ENCODE results near the gene ZP3.
"Not testable (repeated sequence)": the region's sequence is repeated elsewhere in the genome, so short reads cannot be mapped to it uniquely, and the experiment has no call there.

Gene ZP3

GRCh38 chr7:76383089-76383944 is 41.4 kb upstream of the ZP3 start:
- CTCF ChIA-PET, result interaction anchor here (0.6 kb wide), 1 partner anchor 53 kb away, joined by 4 read pairs; no protein-coding TSS in a partner anchor
- POLR2A ChIA-PET, result no interaction called here
- peak; percentile 36; the same call in 1 of the 2 replicates for TF ChIP-seq L3MBTL2 (conservative IDR thresholded peaks at IDR 0.05)
- no peak for TF ChIP-seq LEF1 (IDR thresholded peaks at IDR 0.05; ENCODE audit: borderline replicate concordance)
- DNase-seq (ENCODE audit: extremely low spot score), result peak; percentile 55

GRCh38 chr7:76386691-76387260 is 38.0 kb upstream of the ZP3 start:
- DNase-seq (ENCODE audit: extremely low spot score), result no peak
- POLR2A ChIA-PET, result no interaction called here
- TF ChIP-seq PKNOX1 (IDR thresholded peaks at IDR 0.05), result no peak
- no peak for TF ChIP-seq ZNF384 (IDR thresholded peaks at IDR 0.05)
- TF ChIP-seq L3MBTL2 (conservative IDR thresholded peaks at IDR 0.05), result no peak
- TF ChIP-seq NFRKB (IDR thresholded peaks at IDR 0.05), result no peak
- no peak for TF ChIP-seq ELF4 (IDR thresholded peaks at IDR 0.05)
- no peak for TF ChIP-seq TARDBP (IDR thresholded peaks at IDR 0.05)
- no peak for TF ChIP-seq HDGF (IDR thresholded peaks at IDR 0.05; ENCODE audit: borderline replicate concordance)
- TF ChIP-seq ARNT (IDR thresholded peaks at IDR 0.05), result no peak
- no peak for TF ChIP-seq FOXK2 (IDR thresholded peaks at IDR 0.05)
- TF ChIP-seq SP1 (IDR thresholded peaks at IDR 0.05), result no peak
- no peak for TF ChIP-seq SUZ12 (IDR thresholded peaks at IDR 0.05)
- no peak for TF ChIP-seq CTBP1 (IDR thresholded peaks at IDR 0.05; ENCODE audit: borderline replicate concordance)
- TF ChIP-seq LEF1 (IDR thresholded peaks at IDR 0.05; ENCODE audit: borderline replicate concordance), result no peak
- no peak for TF ChIP-seq FOXM1 (IDR thresholded peaks at IDR 0.05; ENCODE audit: borderline replicate concordance)
- TF ChIP-seq FOXA1 (IDR thresholded peaks at IDR 0.05), result no peak
- TF ChIP-seq BHLHE40 (IDR thresholded peaks at IDR 0.05; ENCODE audit: borderline replicate concordance), result no peak
- CTCF ChIA-PET, result no interaction called here

GRCh38 chr7:76387789-76388188 is 37.0 kb upstream of the ZP3 start:
- POLR2A ChIA-PET; DNase-seq (ENCODE audit: extremely low spot score); CTCF ChIA-PET: not testable (repeated sequence)

GRCh38 chr7:76390092-76390491 is 34.7 kb upstream of the ZP3 start:
- CTCF ChIA-PET, result no interaction called here
- POLR2A ChIA-PET, result no interaction called here
- TF ChIP-seq PKNOX1 (IDR thresholded peaks at IDR 0.05), result no peak
- TF ChIP-seq BHLHE40 (IDR thresholded peaks at IDR 0.05; ENCODE audit: borderline replicate concordance), result no peak
- no peak for TF ChIP-seq L3MBTL2 (conservative IDR thresholded peaks at IDR 0.05)
- no peak for TF ChIP-seq TARDBP (IDR thresholded peaks at IDR 0.05)
- TF ChIP-seq HDGF (IDR thresholded peaks at IDR 0.05; ENCODE audit: borderline replicate concordance), result no peak
- TF ChIP-seq ZNF384 (IDR thresholded peaks at IDR 0.05), result no peak
- no peak for TF ChIP-seq FOXK2 (IDR thresholded peaks at IDR 0.05)
- TF ChIP-seq ARNT (IDR thresholded peaks at IDR 0.05), result no peak
- TF ChIP-seq NFRKB (IDR thresholded peaks at IDR 0.05), result no peak
- no peak for TF ChIP-seq SUZ12 (IDR thresholded peaks at IDR 0.05)
- no peak for TF ChIP-seq ELF4 (IDR thresholded peaks at IDR 0.05)
- TF ChIP-seq FOXA1 (IDR thresholded peaks at IDR 0.05), result no peak
- no peak for TF ChIP-seq FOXM1 (IDR thresholded peaks at IDR 0.05; ENCODE audit: borderline replicate concordance)
- TF ChIP-seq SP1 (IDR thresholded peaks at IDR 0.05), result no peak
- no peak for TF ChIP-seq LEF1 (IDR thresholded peaks at IDR 0.05; ENCODE audit: borderline replicate concordance)
- no peak for TF ChIP-seq CTBP1 (IDR thresholded peaks at IDR 0.05; ENCODE audit: borderline replicate concordance)
- DNase-seq (ENCODE audit: extremely low spot score), result no peak

- CTCF ChIA-PET, result no interaction called here
- TF ChIP-seq ZNF384 (IDR thresholded peaks at IDR 0.05), result peak; percentile 62
- no peak for TF ChIP-seq ARNT (IDR thresholded peaks at IDR 0.05)
- TF ChIP-seq TARDBP (IDR thresholded peaks at IDR 0.05), result no peak
- TF ChIP-seq FOXM1 (IDR thresholded peaks at IDR 0.05; ENCODE audit: borderline replicate concordance), result no peak
- no peak for TF ChIP-seq SUZ12 (IDR thresholded peaks at IDR 0.05)
- TF ChIP-seq PKNOX1 (IDR thresholded peaks at IDR 0.05), result peak; percentile 84
- POLR2A ChIA-PET, result interaction anchor here (1.0 to 1.1 kb wide), 2 partner anchors 15 to 34 kb away, joined by 3 read pairs; partner anchors contain the start of gene YWHAG
- DNase-seq (ENCODE audit: extremely low spot score), result no peak
Observed at GRCh38 chr7:76392531-76393115, 32.1 kb upstream of the ZP3 start.

All from HEK293T (cell line).